ENCODE measurements around the gene GSC2.

Gene GSC2

GRCh38 chr22:19119949-19120348 is 30.1 kb downstream of the GSC2 start:
- DNase-seq (ENCODE audit: low read depth): no peak

- no peak for DNase-seq (ENCODE audit: low read depth)
Measured at GRCh38 chr22:19118329-19118880, 31.7 kb downstream of the GSC2 start.

- no peak for DNase-seq (ENCODE audit: low read depth)
Measured at GRCh38 chr22:19117111-19117512, 33.0 kb downstream of the GSC2 start.

GRCh38 chr22:19115628-19116027 is 34.5 kb downstream of the GSC2 start:
- no peak for DNase-seq (ENCODE audit: low read depth)

GRCh38 chr22:19114984-19115552 is 35.0 kb downstream of the GSC2 start:
- no peak for DNase-seq (ENCODE audit: low read depth)

- no peak for DNase-seq (ENCODE audit: low read depth)
Measured at GRCh38 chr22:19113429-19113828, 36.7 kb downstream of the GSC2 start.

DNA sequence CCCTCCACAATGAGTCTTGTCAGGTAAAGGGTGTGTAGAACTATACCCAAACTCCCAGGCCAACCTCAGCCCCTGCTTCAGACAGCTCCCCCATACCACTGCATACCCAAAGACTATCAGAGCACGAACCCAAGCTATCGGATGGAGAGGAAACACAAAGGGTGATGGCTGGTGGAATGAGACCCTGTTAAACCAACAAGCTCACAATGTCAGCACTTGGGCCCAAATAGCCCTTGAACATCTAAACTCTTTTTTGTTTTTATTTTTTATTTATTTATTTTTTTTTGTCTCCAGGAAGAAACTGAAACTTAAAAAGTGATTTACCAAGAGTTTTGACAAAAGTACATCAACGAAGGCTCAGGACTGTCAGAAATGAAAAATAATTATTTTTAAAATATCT is 38.5 kb downstream of the GSC2 start:
- no peak for DNase-seq (ENCODE audit: low read depth)

DNA sequence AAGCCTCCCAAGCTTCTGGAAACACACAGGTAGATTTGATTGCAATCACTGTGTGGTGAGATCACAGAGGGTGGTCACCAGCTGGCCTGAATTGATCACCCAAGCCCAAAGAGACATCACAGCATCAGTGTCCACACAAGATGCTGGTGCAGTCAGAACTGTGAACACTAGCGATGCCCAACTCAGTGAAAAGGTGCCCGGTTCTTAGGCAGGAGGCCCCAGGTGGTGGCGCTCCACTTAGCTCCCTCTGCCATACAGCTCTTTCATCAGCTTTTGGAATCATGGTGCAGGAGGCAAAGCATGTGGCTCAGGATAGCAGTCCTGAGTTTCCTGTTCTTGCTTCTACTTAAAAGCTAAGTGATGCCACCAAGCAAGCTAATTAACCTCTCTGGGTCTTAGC is 39.0 kb downstream of the GSC2 start:
- no peak for DNase-seq (ENCODE audit: low read depth)

- DNase-seq (ENCODE audit: low read depth): no peak
Measured at GRCh38 chr22:19110646-19111045, 39.4 kb downstream of the GSC2 start.

DNA sequence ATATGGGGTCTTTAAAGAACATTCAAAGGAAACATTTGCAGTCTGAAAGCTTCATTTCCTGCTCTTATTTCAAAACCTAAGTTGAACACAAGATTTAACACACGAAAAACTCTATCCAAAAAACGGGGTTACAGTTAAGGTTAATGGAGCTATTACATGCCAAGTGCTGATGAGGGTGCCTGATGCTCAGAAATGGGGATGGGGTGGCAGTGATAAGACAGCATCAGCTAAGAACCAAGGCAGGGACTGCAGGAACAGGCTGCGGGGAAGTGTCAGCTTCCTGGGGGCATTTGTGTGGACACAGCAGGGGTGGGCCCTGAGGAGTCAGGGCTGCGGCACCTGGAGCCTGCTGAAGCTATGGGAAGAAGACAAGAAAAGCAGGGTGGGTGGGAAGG is 40.0 kb downstream of the GSC2 start:
- DNase-seq (ENCODE audit: low read depth): no peak

DNA sequence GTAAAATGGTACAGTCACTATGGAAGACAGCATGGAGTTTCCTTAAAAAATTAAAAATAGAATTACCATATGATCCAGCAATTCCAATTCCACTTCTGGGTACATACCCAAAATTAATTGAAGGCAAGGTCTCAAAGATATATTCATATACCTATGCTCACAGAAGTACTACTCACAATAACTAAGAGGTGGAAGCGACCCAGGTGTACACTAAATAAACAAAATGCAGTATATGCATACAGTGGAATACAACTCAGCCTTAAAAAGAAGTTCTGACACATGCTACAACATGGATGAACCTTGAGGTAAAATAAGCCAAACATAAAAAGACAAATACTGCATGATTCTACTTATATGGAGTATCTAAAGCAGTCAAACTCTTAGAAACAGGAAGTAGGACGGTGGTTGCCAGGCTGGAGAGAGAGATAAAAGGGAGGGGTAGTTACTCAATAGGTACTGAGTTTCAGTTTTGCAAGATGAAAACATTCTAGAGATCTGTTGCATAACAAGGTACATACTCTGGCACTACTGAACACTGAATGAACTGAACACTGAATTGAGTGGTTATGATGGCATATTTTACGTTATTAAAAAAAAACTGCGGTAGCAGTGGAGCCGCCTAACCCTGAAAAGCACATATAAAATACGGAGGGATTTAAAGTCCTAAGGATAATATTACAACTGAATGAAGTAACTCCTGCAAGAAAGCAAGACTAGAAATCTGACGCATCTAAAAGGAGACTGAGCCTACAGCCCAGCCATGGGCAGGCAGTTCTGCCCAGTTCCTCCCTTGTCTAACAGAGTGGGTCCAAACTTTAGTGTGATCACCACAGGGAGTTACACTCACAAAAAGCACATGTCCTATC is 40.7 kb downstream of the GSC2 start:
- DNase-seq (ENCODE audit: low read depth): no peak

DNA sequence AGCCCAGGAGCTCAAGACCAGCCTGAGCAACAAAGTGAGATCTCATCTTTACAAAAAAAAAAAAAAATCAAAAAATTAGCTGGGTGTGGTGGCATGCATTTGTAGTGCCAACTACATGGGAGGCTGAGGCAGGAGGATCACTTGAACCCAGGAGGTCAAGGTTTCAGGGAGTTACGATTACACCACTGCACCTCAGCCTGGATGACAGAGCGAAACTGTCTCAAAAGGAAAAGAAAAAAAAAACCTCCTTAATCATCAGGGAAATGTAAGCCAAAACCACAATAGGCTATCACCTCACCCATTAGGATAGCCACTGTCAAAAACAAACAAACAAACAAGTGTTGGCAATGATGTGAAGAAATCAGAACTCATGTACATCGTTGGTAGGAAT is 41.3 kb downstream of the GSC2 start:
- DNase-seq (ENCODE audit: low read depth): no peak

GRCh38 chr22:19107730-19108074 is 42.4 kb downstream of the GSC2 start:
- no peak for DNase-seq (ENCODE audit: low read depth)

GRCh38 chr22:19106886-19107729 is 43.0 kb downstream of the GSC2 start:
- DNase-seq (ENCODE audit: low read depth): no peak

- no peak for DNase-seq (ENCODE audit: low read depth)
Measured at GRCh38 chr22:19105867-19106802, 44.0 kb downstream of the GSC2 start.

- DNase-seq (ENCODE audit: low read depth): no peak
Measured at GRCh38 chr22:19105456-19105855, 44.6 kb downstream of the GSC2 start.

- no peak for DNase-seq (ENCODE audit: low read depth)
Measured at GRCh38 chr22:19103880-19104821, 45.9 kb downstream of the GSC2 start.

DNA sequence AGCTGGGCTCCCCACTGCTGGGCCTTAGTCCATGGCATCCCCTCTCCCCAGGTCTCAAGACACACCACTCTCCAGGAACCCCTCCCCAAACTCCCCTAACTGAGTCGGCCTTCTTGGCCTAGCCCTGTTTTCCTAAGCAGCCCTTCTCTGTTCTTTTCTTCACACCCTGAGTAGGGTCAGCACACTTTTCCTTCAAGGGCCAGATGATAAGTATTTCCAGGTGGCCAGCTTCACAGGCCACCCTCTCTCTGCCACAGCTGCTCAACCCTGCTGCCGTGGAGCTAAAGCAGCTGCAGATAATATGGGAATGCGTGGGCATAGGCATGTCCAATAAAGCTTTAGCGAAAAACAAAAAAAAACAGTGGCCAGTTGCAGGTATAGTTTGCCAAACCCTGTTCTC is 51.9 kb downstream of the GSC2 start:
- no peak for DNase-seq (ENCODE audit: low read depth)

GRCh38 chr22:19097518-19097917 is 52.6 kb downstream of the GSC2 start:
- DNase-seq (ENCODE audit: low read depth): no peak

Measured in CMK (cell line).